Astrocyte of the spinal cord (primary cell): ENCODE measurements around the gene SMARCA4.

ENCODE experiments used
- DNase-seq: peaks from one replicate; pipeline ENCODE4 v3.0.0; 2011; ENCODE audit warnings: low read depth, low spot score
- H3K4me3 ChIP-seq: 2 replicates; pipeline ENCODE4 v1.5.1; 2011; ENCODE audit warnings: low read depth, mild to moderate bottlenecking, low read length, moderate library complexity
- in situ Hi-C: cut with HindIII; loops from 2 replicates; pipeline ENCODE4 v1.10.0; 2017; ENCODE audit warnings: low sequenced_read_pairs
- TF ChIP-seq, protein P1 (sequence below): IDR thresholded peaks from 2 replicates; pipeline ENCODE4 v1.5.1; 2012; ENCODE audit warnings: low read depth, mild to moderate bottlenecking, low read length, inconsistent platforms

SMARCA4 gene

GRCh38 chr19:10916602-10917001 lies 44.2 kb upstream of the SMARCA4 start:
- TF ChIP-seq, protein P1, sequence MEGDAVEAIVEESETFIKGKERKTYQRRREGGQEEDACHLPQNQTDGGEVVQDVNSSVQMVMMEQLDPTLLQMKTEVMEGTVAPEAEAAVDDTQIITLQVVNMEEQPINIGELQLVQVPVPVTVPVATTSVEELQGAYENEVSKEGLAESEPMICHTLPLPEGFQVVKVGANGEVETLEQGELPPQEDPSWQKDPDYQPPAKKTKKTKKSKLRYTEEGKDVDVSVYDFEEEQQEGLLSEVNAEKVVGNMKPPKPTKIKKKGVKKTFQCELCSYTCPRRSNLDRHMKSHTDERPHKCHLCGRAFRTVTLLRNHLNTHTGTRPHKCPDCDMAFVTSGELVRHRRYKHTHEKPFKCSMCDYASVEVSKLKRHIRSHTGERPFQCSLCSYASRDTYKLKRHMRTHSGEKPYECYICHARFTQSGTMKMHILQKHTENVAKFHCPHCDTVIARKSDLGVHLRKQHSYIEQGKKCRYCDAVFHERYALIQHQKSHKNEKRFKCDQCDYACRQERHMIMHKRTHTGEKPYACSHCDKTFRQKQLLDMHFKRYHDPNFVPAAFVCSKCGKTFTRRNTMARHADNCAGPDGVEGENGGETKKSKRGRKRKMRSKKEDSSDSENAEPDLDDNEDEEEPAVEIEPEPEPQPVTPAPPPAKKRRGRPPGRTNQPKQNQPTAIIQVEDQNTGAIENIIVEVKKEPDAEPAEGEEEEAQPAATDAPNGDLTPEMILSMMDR, result no peak
- in situ Hi-C loops, result no loop called here
- H3K4me3 ChIP-seq, result no peak overlapping the region
- DNase-seq, result no peak

DNA sequence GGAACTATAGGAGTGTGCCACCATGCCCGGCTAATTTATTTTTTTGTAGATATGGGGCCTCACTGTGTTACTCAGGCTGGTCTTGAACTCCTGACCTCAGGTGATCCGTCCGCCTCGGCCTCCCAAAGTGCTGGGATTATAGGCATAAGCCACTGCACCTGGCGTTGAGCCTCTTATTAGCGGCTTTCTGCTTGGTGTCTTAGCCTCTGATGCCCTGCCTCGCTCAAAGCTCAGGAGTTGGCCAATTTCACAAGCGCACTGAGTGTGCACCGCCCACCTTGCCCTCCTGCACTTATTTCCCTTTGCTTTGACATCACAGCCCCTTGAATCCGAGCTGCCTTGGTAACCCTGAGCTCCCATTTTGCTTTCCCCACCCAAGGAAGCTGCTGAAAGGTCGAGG lies 42.5 kb upstream of the SMARCA4 start:
- no peak overlapping the region for H3K4me3 ChIP-seq
- TF ChIP-seq, protein P1, result no peak
- in situ Hi-C loops, result no loop called here
- no peak for DNase-seq

GRCh38 chr19:10919352-10920287 lies 41.2 kb upstream of the SMARCA4 start:
- H3K4me3 ChIP-seq, result no peak overlapping the region
- no peak for DNase-seq
- TF ChIP-seq, protein P1, result no peak
- in situ Hi-C loops, result no loop called here

DNA sequence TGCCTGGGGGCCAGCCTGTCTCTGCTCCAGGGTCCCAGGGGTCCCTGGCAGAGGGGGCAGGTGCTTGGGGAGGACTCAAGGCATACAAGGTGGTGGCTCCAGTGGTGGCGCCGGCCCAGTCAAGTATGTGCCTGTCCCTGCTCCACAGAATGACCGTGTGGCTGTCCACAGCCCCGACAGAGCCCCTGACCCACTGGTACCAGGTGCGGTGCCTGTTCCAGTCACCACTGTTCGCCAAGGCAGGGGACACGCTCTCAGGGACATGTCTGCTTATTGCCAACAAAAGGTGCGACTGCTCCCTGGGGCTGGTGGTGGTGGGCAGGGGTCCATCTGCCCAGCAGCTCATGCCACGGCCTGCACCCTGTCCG lies 40.6 kb upstream of the SMARCA4 start:
- TF ChIP-seq, protein P1, result no peak
- no peak for DNase-seq
- no peak overlapping the region for H3K4me3 ChIP-seq
- in situ Hi-C loops, result no loop called here

GRCh38 chr19:10920781-10921180 lies 40.0 kb upstream of the SMARCA4 start:
- in situ Hi-C loops, result no loop called here
- TF ChIP-seq, protein P1, result no peak
- H3K4me3 ChIP-seq, result no peak overlapping the region
- DNase-seq, result no peak

DNA sequence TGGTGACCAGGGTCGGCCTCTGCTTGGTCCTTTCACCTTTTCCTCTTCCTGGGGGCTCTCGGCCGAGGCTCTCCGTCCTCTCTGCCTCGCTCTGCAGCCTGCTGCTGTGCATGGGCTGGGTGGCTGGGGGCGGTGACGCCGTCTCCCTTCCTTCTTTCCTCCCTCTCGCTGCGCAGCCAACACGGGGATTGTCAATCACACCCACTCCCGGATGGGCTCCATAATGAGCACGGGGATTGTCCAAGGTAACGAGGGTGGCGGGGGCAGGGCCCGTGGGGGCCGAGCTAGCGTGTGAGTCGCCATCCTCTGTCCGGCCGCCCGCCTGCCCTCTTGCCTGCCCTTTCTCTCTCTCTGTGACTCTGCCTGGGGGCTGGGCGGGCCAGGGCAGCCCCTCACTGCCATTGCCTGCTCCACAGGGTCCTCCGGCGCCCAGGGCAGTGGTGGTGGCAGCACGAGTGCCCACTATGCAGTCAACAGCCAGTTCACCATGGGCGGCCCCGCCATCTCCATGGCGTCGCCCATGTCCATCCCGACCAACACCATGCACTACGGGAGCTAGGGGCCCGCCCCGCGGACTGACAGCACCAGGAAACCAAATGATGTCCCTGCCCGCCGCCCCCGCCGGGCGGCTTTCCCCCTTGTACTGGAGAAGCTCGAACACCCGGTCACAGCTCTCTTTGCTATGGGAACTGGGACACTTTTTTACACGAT lies 39.5 kb upstream of the SMARCA4 start:
- no peak overlapping the region for H3K4me3 ChIP-seq
- in situ Hi-C loops, result no loop called here
- TF ChIP-seq, protein P1, result no peak
- DNase-seq, result no peak
